Fibroblast of villous mesenchyme (primary cell): ENCODE data around the gene COL7A1. TPM values are rescaled to one million over a fixed set of nuclear protein-coding genes. Genes with fewer than 3 reads are reported as not detected.
A peak's percentile ranks its signal among the peaks of the same experiment; 100 is the strongest.

ENCODE experiments used
- DNase-seq: peaks from one replicate; pipeline ENCODE4 v3.0.0-alpha.2; 2010; ENCODE audit warnings: low read depth
- H3K4me3 ChIP-seq: 2 replicates; pipeline ENCODE4 v1.5.1; 2011; ENCODE audit warnings: low read depth, mild to moderate bottlenecking, low read length
- total RNA-seq: library from RNA; depleted of rRNA; stranded (reverse); fragments of >200 nt; gene quantifications from 2 replicates; pipeline ENCODE4 v1.2.3, GENCODE V29; 2012
- TF ChIP-seq, protein P1 (sequence below): IDR thresholded peaks from 2 replicates; pipeline ENCODE4 v1.5.1; 2012; ENCODE audit warnings: low read depth, mild to moderate bottlenecking, low read length; ENCODE audit not compliant: insufficient read depth

COL7A1 gene
- total RNA-seq, 1 donor = 79.0 TPM

- DNase-seq = no peak
- TF ChIP-seq, protein P1, sequence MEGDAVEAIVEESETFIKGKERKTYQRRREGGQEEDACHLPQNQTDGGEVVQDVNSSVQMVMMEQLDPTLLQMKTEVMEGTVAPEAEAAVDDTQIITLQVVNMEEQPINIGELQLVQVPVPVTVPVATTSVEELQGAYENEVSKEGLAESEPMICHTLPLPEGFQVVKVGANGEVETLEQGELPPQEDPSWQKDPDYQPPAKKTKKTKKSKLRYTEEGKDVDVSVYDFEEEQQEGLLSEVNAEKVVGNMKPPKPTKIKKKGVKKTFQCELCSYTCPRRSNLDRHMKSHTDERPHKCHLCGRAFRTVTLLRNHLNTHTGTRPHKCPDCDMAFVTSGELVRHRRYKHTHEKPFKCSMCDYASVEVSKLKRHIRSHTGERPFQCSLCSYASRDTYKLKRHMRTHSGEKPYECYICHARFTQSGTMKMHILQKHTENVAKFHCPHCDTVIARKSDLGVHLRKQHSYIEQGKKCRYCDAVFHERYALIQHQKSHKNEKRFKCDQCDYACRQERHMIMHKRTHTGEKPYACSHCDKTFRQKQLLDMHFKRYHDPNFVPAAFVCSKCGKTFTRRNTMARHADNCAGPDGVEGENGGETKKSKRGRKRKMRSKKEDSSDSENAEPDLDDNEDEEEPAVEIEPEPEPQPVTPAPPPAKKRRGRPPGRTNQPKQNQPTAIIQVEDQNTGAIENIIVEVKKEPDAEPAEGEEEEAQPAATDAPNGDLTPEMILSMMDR = no peak
- H3K4me3 ChIP-seq = no peak overlapping the region
These were observed 12.4 kb upstream of the COL7A1 start for GRCh38 chr3:48607519-48607918.

- no peak overlapping the region for H3K4me3 ChIP-seq
- no peak for DNase-seq
- TF ChIP-seq, protein P1 = no peak
These were observed 6.5 kb upstream of the COL7A1 start for GRCh38 chr3:48601622-48601994.

DNA sequence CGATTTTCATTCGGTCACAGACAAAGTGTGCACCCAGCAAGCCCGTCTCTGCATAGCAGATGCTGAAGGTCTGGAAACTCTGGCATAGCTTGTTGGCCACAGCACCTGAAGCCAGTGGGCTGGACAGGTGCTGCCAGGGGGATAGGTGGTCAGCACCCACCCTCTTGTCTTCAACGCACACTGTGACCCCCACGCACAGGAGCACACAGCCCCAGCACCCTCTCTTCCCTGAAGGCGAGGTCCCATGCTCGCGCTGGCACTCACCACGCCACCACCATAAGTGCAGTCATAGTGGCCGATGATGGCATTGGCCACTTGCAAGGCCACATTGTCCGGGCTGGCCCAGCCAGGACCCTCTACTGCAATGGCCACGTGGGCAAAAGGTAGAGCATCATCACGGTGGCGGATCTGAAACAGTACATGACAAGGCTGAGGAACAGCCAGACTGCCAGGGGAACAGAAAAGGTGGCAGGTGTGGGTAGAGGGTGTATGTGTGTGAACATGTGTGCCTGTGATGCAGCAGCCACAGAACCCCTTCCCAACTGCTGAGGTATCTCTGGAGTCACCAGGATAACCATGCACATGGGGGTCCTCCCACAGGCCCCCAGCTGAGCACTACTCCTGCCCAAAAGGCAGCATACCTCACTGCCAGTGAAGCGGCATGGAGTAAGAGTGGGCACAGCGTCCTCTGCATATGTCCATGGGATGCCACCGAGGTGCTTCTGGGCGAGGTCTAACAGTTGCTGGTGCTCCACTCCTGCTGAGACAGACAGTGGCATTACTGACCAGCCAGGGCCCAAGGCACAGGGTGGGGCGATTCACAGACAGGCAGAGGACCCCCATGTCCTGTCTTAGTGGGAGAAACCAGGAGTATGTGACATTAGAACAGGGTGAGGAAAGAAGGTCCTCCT lies 5.8 kb upstream of the COL7A1 start:
- TF ChIP-seq, protein P1 = no peak
- no peak overlapping the region for H3K4me3 ChIP-seq
- DNase-seq = no peak

DNA sequence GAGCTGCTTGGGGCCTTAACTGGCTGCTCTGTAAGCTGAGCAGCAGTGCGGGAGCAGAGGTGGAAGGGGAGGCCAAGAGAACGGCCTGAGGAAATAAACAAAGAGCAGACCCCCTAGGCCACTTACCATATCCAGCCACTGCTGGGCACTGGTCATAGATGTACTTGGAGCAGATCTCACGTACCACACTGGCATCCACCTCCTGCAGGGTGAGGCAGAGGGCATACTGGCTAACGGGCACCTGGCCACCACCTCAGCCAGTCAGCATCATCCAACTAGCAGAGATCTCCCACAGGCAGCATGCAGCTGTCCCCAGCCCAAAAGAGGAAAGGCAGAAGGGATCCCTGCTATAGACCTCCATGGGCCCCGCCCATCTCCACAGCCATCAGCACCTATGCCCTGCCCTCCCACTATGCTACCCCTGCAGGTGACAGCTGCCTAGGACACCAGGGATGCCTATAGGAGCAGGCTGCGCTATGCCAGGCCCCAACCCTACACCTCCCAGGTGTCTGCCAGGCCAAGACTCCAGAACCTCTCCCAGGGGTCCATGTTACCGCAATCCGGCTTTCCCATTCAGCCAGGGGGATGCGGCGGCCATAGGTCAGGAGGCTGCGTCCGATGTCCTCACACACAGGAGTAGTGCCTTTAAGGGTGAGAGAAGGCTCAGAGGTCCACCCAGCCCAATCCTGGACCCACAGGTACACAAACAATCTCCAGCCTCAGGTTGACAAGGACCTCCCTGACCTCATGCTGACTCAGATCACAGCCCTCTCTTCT lies 4.6 kb upstream of the COL7A1 start:
- TF ChIP-seq, protein P1 = no peak
- no peak for DNase-seq
- H3K4me3 ChIP-seq = no peak overlapping the region

DNA sequence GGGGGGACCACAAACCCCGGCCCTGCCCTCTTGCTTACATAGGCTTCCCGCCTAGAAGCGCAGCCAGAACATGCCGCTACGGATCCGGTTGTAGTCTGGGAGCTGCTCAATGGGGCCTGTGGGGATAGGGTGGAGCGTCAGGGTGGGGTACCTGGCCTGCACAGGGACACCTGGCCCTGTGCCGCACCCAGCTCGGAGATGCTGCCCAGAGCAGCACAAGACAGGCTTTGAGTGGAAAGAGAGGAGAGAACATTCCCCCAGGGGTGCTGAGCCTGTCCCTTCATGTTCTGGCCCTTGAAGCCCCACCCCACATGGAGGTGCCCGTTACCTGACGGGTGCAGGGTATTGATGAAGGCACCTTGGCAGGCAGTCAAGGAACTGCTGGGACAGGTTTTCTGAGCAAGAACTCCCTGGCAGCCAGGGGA lies 4.0 kb upstream of the COL7A1 start:
- TF ChIP-seq, protein P1 = no peak
- peak overlapping the region; percentile 14 for H3K4me3 ChIP-seq

DNA sequence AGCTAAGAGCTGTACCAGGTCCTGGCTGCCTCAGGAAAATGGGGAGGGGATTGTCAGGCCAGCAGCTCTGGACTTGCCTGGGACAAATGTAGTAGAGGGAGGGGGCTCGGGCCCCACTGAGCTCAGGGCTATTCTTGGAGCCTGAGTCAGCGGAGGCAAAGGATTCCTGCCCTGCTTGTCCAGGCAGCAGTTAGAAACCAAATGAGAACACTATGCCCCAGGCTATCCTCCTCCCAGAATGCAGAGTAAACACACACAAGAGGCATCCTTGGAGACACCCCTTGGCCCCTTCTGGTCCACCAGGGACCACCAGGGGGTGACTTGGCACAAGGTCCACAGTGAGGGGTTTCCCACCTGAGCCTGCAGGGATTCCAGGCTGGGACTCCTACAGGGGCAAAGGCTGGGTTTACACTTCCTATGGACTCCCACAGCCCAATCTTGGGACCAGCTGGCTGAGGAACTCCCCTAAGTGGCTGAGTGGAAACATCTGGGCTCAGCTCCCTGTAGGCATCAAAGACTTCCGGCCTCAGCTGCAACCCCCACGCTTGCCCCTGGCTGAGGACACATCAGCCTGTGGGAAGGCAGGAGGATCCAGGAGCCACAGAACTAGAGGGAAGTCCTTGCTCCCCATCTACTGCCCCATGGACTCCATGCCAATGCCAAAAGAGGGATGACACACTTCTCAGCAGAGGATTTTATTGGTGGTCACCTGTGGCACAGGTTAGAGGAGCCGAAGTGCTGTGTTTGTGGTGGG lies 3.4 kb upstream of the COL7A1 start:
- H3K4me3 ChIP-seq = peak overlapping the region; percentile 14
- TF ChIP-seq, protein P1 = peak; percentile 20
- peak; percentile 97 for DNase-seq

More for the DNA sequence above, 4.0 kb upstream of the COL7A1 start:
- no peak for DNase-seq
